Osteoblast (primary cell): ENCODE measurements around the gene ULK3. TPM values are rescaled to one million over a fixed set of nuclear protein-coding genes. Genes with fewer than 3 reads are reported as not detected.
A peak's percentile ranks its signal among the peaks of the same experiment; 100 is the strongest.

Experiments
- DNase-seq: peaks from one replicate; pipeline ENCODE4 v3.0.0; 2011; ENCODE audit warnings: low spot score, mixed read lengths; ENCODE audit not compliant: insufficient read length; ENCODE audit errors: missing footprints
- H2AFZ ChIP-seq: 2 replicates; pipeline ENCODE4 v1.6.0; 2011; ENCODE audit warnings: mild to moderate bottlenecking, low read length
- H3K27ac ChIP-seq: 2 replicates; pipeline ENCODE4 v1.5.1; 2011; ENCODE audit warnings: mild to moderate bottlenecking, low read depth, low read length, moderate library complexity
- H3K27me3 ChIP-seq: 2 replicates; pipeline ENCODE4 v1.6.0; 2012; ENCODE audit warnings: mild to moderate bottlenecking, control low read depth, inconsistent platforms, low read length, moderate library complexity; ENCODE audit not compliant: insufficient read depth
- H3K36me3 ChIP-seq: 2 replicates; pipeline ENCODE4 v1.5.1; 2011; ENCODE audit warnings: mild to moderate bottlenecking, low read length, control low read depth, moderate library complexity; ENCODE audit not compliant: insufficient read depth
- H3K4me1 ChIP-seq: 2 replicates; pipeline ENCODE4 v1.5.1; 2011; ENCODE audit warnings: mild to moderate bottlenecking, low read length, control low read depth, moderate library complexity; ENCODE audit not compliant: insufficient read depth
- H3K4me2 ChIP-seq: 2 replicates; pipeline ENCODE4 v1.6.0; 2011; ENCODE audit warnings: mild to moderate bottlenecking, low read length; ENCODE audit not compliant: insufficient read depth
- H3K4me3 ChIP-seq: fragments of 200-600 bp; sonication (generic); 3 replicates; pipeline ENCODE4 v1.5.1; 2012; ENCODE audit warnings: mild to moderate bottlenecking, low read length, inconsistent platforms; ENCODE audit not compliant: insufficient read depth
- H3K79me2 ChIP-seq: 2 replicates; pipeline ENCODE4 v1.6.0; 2012; ENCODE audit warnings: mild to moderate bottlenecking, low read length, control low read depth, inconsistent platforms; ENCODE audit not compliant: insufficient read depth
- H3K9me3 ChIP-seq: 2 replicates; pipeline ENCODE4 v1.5.1; 2011; ENCODE audit warnings: low read depth, low read length, control low read depth
- H4K20me1 ChIP-seq: 2 replicates; pipeline ENCODE4 v1.6.0; 2012; ENCODE audit warnings: mild to moderate bottlenecking, low read length, control low read depth; ENCODE audit not compliant: insufficient read depth
- small RNA-seq: library from RNA; depleted of rRNA; stranded (forward); fragments of <200 nt; gene quantifications from one replicate; pipeline ENCODE3, GENCODE V24; 2012
- total RNA-seq: library from RNA; depleted of rRNA; stranded (reverse); fragments of >200 nt; gene quantifications from 2 replicates; pipeline ENCODE4 v1.2.3, GENCODE V29; 2012
- TF ChIP-seq, protein P1 (sequence below): IDR thresholded peaks from 2 replicates; pipeline ENCODE4 v1.5.1; 2011; ENCODE audit warnings: mild to moderate bottlenecking, low read depth, low read length, moderate library complexity; ENCODE audit errors: extremely low read depth

The ULK3 gene
- total RNA-seq, 1 donor: 21.4 TPM

DNA sequence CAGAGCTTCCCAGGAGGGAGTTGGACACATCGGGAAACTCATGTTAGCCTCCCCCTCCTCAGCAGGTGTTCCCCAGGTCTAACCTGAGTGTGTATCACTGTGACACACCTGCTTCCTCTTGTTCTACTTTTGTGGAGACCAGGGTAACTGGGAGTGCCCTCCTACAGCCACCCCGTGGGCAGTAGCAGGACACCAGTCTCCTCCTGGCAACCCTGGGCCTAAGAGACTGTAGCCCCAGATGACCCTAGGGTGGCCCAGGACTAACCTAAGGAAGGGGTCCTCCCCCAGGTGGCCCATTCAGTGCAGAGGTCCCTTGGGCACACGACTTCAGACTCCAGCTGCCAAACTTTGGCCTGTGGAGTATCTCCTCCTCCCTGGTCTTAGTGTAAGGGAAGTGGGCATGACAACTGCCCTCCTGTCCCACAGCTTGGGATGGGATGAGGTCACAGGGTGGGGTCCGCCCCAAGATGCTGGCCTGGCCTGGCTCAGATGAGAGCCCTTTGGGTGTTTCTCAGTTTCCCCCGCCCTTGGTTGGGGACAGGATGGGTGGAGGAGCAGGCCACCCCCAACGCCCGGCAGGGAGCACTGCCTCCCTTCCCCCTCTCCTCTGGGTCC is 56.3 kb downstream of the ULK3 start:
- Histone ChIP-seq H4K20me1 (peaks cover 69% of the 10 kb centered on the region), H3K27ac (peak overlapping the region; percentile 70), H2AFZ (no peak overlapping the region), H3K4me1 (peaks cover 72% of the 10 kb centered on the region), H3K4me3 (no peak overlapping the region), H3K36me3 (no peaks in the 10 kb centered on the region), H3K79me2 (peaks cover 93% of the 10 kb centered on the region), H3K9me3 (no peaks in the 10 kb centered on the region), H3K27me3 (no peaks in the 10 kb centered on the region), H3K4me2 (peak overlapping the region; percentile 49)
- TF ChIP-seq, protein P1, sequence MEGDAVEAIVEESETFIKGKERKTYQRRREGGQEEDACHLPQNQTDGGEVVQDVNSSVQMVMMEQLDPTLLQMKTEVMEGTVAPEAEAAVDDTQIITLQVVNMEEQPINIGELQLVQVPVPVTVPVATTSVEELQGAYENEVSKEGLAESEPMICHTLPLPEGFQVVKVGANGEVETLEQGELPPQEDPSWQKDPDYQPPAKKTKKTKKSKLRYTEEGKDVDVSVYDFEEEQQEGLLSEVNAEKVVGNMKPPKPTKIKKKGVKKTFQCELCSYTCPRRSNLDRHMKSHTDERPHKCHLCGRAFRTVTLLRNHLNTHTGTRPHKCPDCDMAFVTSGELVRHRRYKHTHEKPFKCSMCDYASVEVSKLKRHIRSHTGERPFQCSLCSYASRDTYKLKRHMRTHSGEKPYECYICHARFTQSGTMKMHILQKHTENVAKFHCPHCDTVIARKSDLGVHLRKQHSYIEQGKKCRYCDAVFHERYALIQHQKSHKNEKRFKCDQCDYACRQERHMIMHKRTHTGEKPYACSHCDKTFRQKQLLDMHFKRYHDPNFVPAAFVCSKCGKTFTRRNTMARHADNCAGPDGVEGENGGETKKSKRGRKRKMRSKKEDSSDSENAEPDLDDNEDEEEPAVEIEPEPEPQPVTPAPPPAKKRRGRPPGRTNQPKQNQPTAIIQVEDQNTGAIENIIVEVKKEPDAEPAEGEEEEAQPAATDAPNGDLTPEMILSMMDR: no peak
- DNase-seq: peak; percentile 90

Small RNAs within 50 kb of the gene (small RNA-seq; reads per million reads assigned to genes)
- gene CPLX3: not detected
- not detected for gene MIR4513
- gene MIR6882: 1.6 reads per million, percentile 54 among the genes with 10 or more reads in this experiment

Other genes with a start within 250 kb of the ULK3 start
- gene CLK3, start 227.3 kb downstream of the ULK3 start, total RNA-seq: 42.7 and 47.0 TPM in 2 replicates
- 9.8 and 11.2 TPM in 2 replicates for gene EDC3, start 147.1 kb downstream of the ULK3 start, total RNA-seq
- gene CYP1A1, start 117.6 kb downstream of the ULK3 start, total RNA-seq: 0.36 TPM in 1 of 2 replicates, not detected in the other
- not detected in 2 replicates for gene CYP1A2, start 94.3 kb downstream of the ULK3 start, total RNA-seq
- gene CSK, start 61.1 kb downstream of the ULK3 start, total RNA-seq: 30.6 and 31.5 TPM in 2 replicates
- gene LMAN1L, start 30.3 kb downstream of the ULK3 start, total RNA-seq: under 0.01 TPM in 1 of 2 replicates, not detected in the other
- gene CPLX3, start 16.5 kb downstream of the ULK3 start, total RNA-seq: not detected in 2 replicates
- gene SCAMP2, start 30.2 kb upstream of the ULK3 start, total RNA-seq: 23.9 and 28.3 TPM in 2 replicates
- gene MPI, start 46.9 kb upstream of the ULK3 start, total RNA-seq: 33.9 and 54.3 TPM in 2 replicates
- gene FAM219B, start 63.7 kb upstream of the ULK3 start, total RNA-seq: 36.6 and 46.3 TPM in 2 replicates
- gene COX5A, start 94.9 kb upstream of the ULK3 start, total RNA-seq: 27.1 and 38.9 TPM in 2 replicates
- gene RPP25, start 113.6 kb upstream of the ULK3 start, total RNA-seq: 6.2 and 6.9 TPM in 2 replicates
- gene SCAMP5, start 152.4 kb upstream of the ULK3 start, total RNA-seq: 0.88 and 1.8 TPM in 2 replicates
- 5.6 and 6.5 TPM in 2 replicates for gene PPCDC, start 180.4 kb upstream of the ULK3 start, total RNA-seq